NT2/D1 (cell line): ENCODE measurements around the gene TTC16.

Source experiments
- SUZ12 ChIP-seq: IDR thresholded peaks from 2 replicates; pipeline ENCODE4 v1.6.1; 2011; ENCODE audit not compliant: insufficient read length, insufficient read depth; ENCODE audit errors: extremely low read depth
- YY1 ChIP-seq: IDR thresholded peaks from 2 replicates; pipeline ENCODE4 v1.6.1; 2011; ENCODE audit not compliant: insufficient read length, insufficient read depth
- ZNF274 ChIP-seq: IDR thresholded peaks from 2 replicates; pipeline ENCODE4 v1.6.1; 2011; ENCODE audit warnings: mild to moderate bottlenecking, low read depth, low read length

DNA sequence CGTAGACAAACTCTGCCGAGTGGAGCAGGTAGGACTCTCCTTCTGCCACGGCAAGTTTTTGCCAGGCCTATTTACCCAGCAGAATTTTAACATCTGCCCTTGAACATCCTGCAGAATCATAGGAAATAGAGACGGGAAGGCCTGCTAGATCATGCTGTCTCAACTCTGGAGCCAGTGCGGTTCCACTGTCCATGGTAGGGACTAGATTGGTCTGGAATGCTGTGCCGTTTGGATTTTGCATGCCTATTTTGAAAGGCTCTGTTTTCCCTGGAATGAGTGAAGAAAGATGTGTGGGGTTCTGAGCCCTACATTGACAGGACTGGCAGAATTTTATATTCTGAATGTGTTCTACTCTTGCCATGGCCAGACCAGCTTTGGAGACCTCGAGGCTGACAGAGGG lies 42.6 kb upstream of the TTC16 start:
- no peak for TF ChIP-seq ZNF274
- TF ChIP-seq SUZ12: no peak
- no peak for TF ChIP-seq YY1
